DND-41 (cell line): ENCODE results near the gene FOXJ3.

ENCODE experiments used
- EZH2 ChIP-seq: IDR thresholded peaks from 3 replicates; pipeline ENCODE4 v1.6.1; 2012; ENCODE audit warnings: borderline replicate concordance, low read depth, mild to moderate bottlenecking, moderate library complexity, low read length, inconsistent platforms; ENCODE audit not compliant: severe bottlenecking
- TF ChIP-seq, protein P1 (sequence below): IDR thresholded peaks from 2 replicates; pipeline ENCODE4 v1.5.1; 2012; ENCODE audit warnings: borderline replicate concordance, low read length, moderate library complexity, mild to moderate bottlenecking; ENCODE audit not compliant: poor library complexity, severe bottlenecking; ENCODE audit errors: extremely low read depth

DNA sequence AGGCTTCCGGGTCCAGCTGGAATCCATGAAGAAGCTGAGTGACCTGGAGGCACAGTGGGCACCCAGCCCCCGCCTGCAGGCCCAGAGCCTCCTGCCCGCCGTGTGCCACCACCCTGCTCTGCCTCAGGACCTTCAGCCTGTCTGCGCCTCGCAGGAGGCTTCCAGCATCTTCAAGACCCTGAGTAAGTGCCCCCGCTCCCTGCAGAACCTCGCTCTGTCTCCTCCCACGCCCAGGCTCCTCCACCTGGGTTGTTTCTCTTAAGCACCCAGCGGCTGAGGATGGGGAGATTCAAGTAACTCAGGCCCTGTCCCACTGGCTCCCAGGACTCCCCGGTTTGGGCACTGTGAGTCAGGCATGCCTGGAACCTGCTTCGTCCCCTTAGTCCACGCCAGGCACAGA is 180.3 kb downstream of the FOXJ3 start:
- TF ChIP-seq, protein P1, sequence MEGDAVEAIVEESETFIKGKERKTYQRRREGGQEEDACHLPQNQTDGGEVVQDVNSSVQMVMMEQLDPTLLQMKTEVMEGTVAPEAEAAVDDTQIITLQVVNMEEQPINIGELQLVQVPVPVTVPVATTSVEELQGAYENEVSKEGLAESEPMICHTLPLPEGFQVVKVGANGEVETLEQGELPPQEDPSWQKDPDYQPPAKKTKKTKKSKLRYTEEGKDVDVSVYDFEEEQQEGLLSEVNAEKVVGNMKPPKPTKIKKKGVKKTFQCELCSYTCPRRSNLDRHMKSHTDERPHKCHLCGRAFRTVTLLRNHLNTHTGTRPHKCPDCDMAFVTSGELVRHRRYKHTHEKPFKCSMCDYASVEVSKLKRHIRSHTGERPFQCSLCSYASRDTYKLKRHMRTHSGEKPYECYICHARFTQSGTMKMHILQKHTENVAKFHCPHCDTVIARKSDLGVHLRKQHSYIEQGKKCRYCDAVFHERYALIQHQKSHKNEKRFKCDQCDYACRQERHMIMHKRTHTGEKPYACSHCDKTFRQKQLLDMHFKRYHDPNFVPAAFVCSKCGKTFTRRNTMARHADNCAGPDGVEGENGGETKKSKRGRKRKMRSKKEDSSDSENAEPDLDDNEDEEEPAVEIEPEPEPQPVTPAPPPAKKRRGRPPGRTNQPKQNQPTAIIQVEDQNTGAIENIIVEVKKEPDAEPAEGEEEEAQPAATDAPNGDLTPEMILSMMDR, result no peak
- no peak for TF ChIP-seq EZH2
